K562 (cell line): ENCODE results near the gene RBM15.

Experiments
- JUNB ChIP-seq: fragments of 450-650 bp; formaldehyde crosslinking; conservative IDR thresholded peaks from 2 replicates; pipeline ENCODE4 v1.4.0; 2020; ENCODE audit warnings: mild to moderate bottlenecking
- POLR2A ChIP-seq: fragments of 450-650 bp; conservative IDR thresholded peaks from 2 replicates; pipeline ENCODE4 v1.6.1; 2016
- SAFB2 ChIP-seq: fragments of 200-400 bp; formaldehyde crosslinking; IDR thresholded peaks from 2 replicates; pipeline ENCODE4 v1.6.1; 2018; ENCODE audit warnings: borderline replicate concordance, low read length, low read depth, moderate library complexity; ENCODE audit not compliant: severe bottlenecking
- SMC3 ChIP-seq: conservative IDR thresholded peaks from 2 replicates; pipeline ENCODE4 v1.6.1; 2011; ENCODE audit warnings: low read depth, low read length, improper control_type of control experiment; ENCODE audit not compliant: insufficient read depth
- STAT6 ChIP-seq: sonication (generic); formaldehyde crosslinking; IDR thresholded peaks from 2 replicates; pipeline ENCODE4 v1.8.1; 2023; ENCODE audit warnings: mild to moderate bottlenecking, missing genetic modification reagents
- TCF3 ChIP-seq: sonication (generic); formaldehyde crosslinking; IDR thresholded peaks from 2 replicates; pipeline ENCODE4 v1.4.0; 2020; ENCODE audit warnings: mild to moderate bottlenecking, missing genetic modification reagents
- TSHZ1 ChIP-seq: fragments of 250-450 bp; sonication (Bioruptor Pico); IDR thresholded peaks from 2 replicates; pipeline ENCODE4 v1.4.0; 2020; ENCODE audit warnings: mild to moderate bottlenecking, moderate library complexity

DNA sequence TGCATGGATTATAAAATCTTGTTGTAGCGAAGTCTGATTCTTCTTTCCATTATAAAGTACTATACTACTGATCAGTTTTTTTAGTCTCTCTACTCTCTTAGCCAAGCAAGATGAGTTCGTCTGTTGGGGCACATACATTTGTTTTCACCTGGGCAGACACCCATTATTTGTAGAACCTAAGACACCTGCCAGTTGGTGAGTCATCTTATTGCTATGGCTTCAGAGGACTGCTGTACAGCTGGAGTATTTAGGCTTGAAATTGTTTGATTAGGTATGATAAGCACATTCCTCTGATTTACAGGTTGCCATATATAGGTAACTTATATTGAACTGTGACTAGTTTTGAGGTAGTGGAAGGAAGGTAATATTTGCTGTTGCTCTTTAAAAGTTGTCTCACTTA lies 17.2 kb downstream of the RBM15 start:
- TF ChIP-seq TCF3 (CRISPR knock-in tag) (no peak), POLR2A (no peak), JUNB (CRISPR knock-in tag) (no peak), TSHZ1 (CRISPR knock-in tag) (no peak), STAT6 (CRISPR knock-in tag) (no peak), SAFB2 (no peak), SMC3 (no peak)
